H1 (cell line): ENCODE measurements around the gene OTX2. TPM values are rescaled to one million over a fixed set of nuclear protein-coding genes. Genes with fewer than 3 reads are reported as not detected.

Experiments used
- BACH1 ChIP-seq: IDR thresholded peaks from 2 replicates; pipeline ENCODE4 v1.6.1; 2012; ENCODE audit warnings: low read length, improper control_type of control experiment
- BCL11A ChIP-seq, 2 experiments: IDR thresholded peaks; one replicate each; pipeline ENCODE4 v1.6.1; 2011; ENCODE audit warnings: low read depth in 2 of 2, low read length in 2 of 2, mild to moderate bottlenecking in 2 of 2
- CBX8 ChIP-seq: fragments of 300-800, 300-1000 bp; sonication (generic); IDR thresholded peaks from 2 replicates; pipeline ENCODE4 v1.7.1; 2016; ENCODE audit warnings: low read depth, low read length, borderline replicate concordance
- CHD7 ChIP-seq: fragments of 300-600 bp; sonication (generic); IDR thresholded peaks from 2 replicates; pipeline ENCODE4 v1.7.1; 2012; ENCODE audit warnings: low read length, moderate library complexity, mild to moderate bottlenecking, inconsistent platforms; ENCODE audit not compliant: insufficient replicate concordance
- CREB1 ChIP-seq: IDR thresholded peaks from 2 replicates; pipeline ENCODE4 v1.6.1; 2012; ENCODE audit warnings: inconsistent platforms
- GABPA ChIP-seq: IDR thresholded peaks from 2 replicates; pipeline ENCODE4 v1.6.1; 2011; ENCODE audit warnings: mild to moderate bottlenecking, low read length, moderate library complexity, borderline replicate concordance; ENCODE audit not compliant: insufficient read depth
- POLR2A ChIP-seq, 2 experiments: IDR thresholded peaks; 1 replicate in 1 of 2; 2 replicates in 1 of 2; pipeline ENCODE4 v1.6.1; 2011; ENCODE audit warnings: low read depth in 2 of 2, low read length in 2 of 2, mild to moderate bottlenecking in 2 of 2; ENCODE audit errors: control extremely low read depth in 1 of 2
- RXRA ChIP-seq: IDR thresholded peaks from 2 replicates; pipeline ENCODE4 v1.6.1; 2011; ENCODE audit warnings: low read depth, mild to moderate bottlenecking, low read length, moderate library complexity; ENCODE audit not compliant: insufficient read depth
- SIRT6 ChIP-seq: IDR thresholded peaks from one replicate; pipeline ENCODE4 v1.7.1; 2012; ENCODE audit warnings: low read length, inconsistent platforms
- SP4 ChIP-seq: IDR thresholded peaks from 2 replicates; pipeline ENCODE4 v1.6.1; 2012; ENCODE audit warnings: low read length, inconsistent platforms
- TAF7 ChIP-seq: optimal IDR thresholded peaks from 2 replicates; pipeline ENCODE3; 2011; ENCODE audit warnings: low read depth, mild to moderate bottlenecking, inconsistent platforms, low read length, moderate library complexity, borderline replicate concordance
- polyA plus RNA-seq, 7 experiments: library from polyadenylated mRNA; depleted of rRNA in 3 of 7; stranded (reverse) in 5 of 7; unstranded in 2 of 7; fragments of >200 nt in 5 of 7; fragments of 200-250 nt in 2 of 7; gene quantifications; 1 replicate in 5 of 7; 2 replicates in 1 of 7; 4 replicates in 1 of 7; pipeline versions ENCODE4 v1.2.1 to v1.2.3, GENCODE V29; 2011 to 2013; ENCODE audit warnings: missing spikeins in 2 of 7, mixed read lengths in 2 of 7
- total RNA-seq: library from RNA; stranded (reverse); fragmentation: NEBNext Ultra II Directional; extraction: Animal tissue kit (Norgen Biotek cat#: 25700); gene quantifications from 2 replicates; pipeline ENCODE4 v1.2.1, GENCODE V29; 2021

Gene OTX2
- total and polyA plus RNA-seq, 2 of the 8 experiments (the other 6 are each of a cell fraction or from before 2014, with no cell fraction given): 33.9 to 155 TPM

DNA sequence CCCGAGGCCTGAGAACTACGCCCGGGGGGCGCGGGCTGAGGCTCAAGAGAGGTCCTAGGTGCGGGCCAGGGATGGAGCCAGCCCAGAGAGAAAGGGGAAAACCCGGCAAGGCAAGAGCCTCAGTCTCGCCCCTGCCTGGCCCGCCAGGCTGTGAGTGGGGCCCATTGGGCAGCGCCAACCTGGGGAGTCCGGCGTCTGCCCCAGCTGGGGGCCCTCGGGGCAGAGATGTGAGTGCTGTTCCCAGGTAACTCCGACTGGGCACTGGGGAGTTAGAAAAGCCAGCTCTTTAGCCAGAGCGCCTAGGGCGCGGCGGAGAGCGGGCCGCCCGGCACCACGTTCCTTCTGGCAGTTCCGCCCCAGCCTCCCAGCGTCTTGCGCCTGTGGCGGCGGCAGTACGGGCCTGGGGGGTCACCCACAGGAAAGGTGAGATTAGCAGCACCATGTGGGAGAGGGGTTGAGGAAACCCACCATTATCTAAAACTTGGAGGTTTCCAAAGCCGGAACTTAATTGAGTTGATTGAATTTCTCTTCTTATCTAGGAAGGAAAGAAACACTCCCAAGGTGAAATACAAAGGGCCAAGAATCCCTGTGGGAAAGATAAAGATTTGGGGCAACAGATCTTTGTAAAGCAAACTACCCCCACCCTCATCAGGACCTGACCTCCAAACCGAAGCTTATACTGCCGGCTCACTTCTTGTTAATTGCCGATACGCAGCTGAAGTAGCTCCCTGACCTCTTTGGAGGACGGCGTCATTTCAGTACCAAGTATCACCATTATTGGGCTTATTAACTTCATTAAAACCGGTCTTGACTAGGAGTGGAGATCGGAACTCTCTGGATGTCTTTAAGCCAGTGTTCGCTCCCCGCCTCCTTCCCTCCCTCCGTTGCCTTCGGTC is 11.6 kb downstream of the OTX2 start (continued):
- TF ChIP-seq CHD7 (no peak), SIRT6 (no peak), BACH1 (no peak), CBX8 (no peak), POLR2A (IDR thresholded peaks at IDR 0.05; ENCODE audit: control extremely low read depth in 1 of 2, low read depth in 2 of 2, low read length in 2 of 2) (no peak; a peak in 1 of 3 replicates), BCL11A (IDR thresholded peaks at IDR 0.05; ENCODE audit: low read depth in 2 of 2, low read length in 2 of 2) (no peak), GABPA (0 out of 2 replicates have a peak, but pooled peaks have one; percentile 12), CREB1 (no peak), TAF7 (peak; percentile 63), RXRA (no peak), SP4 (no peak)
